Neural cell (in vitro differentiated cells): Measurements from ENCODE around the gene DCBLD1. TPM values are rescaled to one million over a fixed set of nuclear protein-coding genes. Genes with fewer than 3 reads are reported as not detected.

ENCODE experiments used
- H2AFZ ChIP-seq: fragments of 200-600, 300-800 bp; sonication (generic), shearing (Covaris generic); 2 replicates; pipeline ENCODE4 v1.6.0; 2014; ENCODE audit warnings: low read depth, mild to moderate bottlenecking, antibody characterized with exemption, low read length, moderate library complexity
- H3F3A ChIP-seq: fragments of 200-600 bp; shearing (Covaris generic); 2 replicates; pipeline ENCODE4 v1.6.1; 2016; ENCODE audit warnings: mild to moderate bottlenecking, moderate library complexity, mixed read lengths, antibody characterized with exemption, low read length; ENCODE audit not compliant: insufficient read depth, poor library complexity, severe bottlenecking
- H3K27ac ChIP-seq: fragments of 200-600, 300-800 bp; sonication (generic), shearing (Covaris generic); 2 replicates; pipeline ENCODE4 v1.5.1; 2014; ENCODE audit warnings: mild to moderate bottlenecking, low read length, moderate library complexity
- H3K27me3 ChIP-seq: fragments of 300-800, 200-600 bp; sonication (generic), shearing (Covaris generic); 2 replicates; pipeline ENCODE4 v1.6.0; 2014; ENCODE audit warnings: mild to moderate bottlenecking, low read depth, low read length, moderate library complexity; ENCODE audit not compliant: insufficient read depth
- H3K36me3 ChIP-seq: fragments of 300-800, 200-600 bp; sonication (generic), shearing (Covaris generic); 2 replicates; pipeline ENCODE4 v1.5.1; 2014; ENCODE audit warnings: mild to moderate bottlenecking, antibody characterized with exemption, low read length, moderate library complexity; ENCODE audit not compliant: insufficient read depth
- H3K4me2 ChIP-seq: fragments of 300-800, 200-600 bp; sonication (generic), shearing (Covaris generic); 2 replicates; pipeline ENCODE4 v1.6.0; 2014; ENCODE audit warnings: mild to moderate bottlenecking, low read length
- H3K4me3 ChIP-seq: fragments of 300-800, 200-600 bp; sonication (generic), shearing (Covaris generic); 2 replicates; pipeline ENCODE4 v1.5.1; 2014; ENCODE audit warnings: mild to moderate bottlenecking, low read length, moderate library complexity
- H3K79me2 ChIP-seq: fragments of 200-600 bp; shearing (Covaris generic); replicated peaks from 2 replicates; pipeline ENCODE4 v1.6.0; 2014; ENCODE audit warnings: mild to moderate bottlenecking, low read length, moderate library complexity; ENCODE audit not compliant: insufficient read depth
- H3K9ac ChIP-seq: fragments of 300-800, 200-600 bp; sonication (generic), shearing (Covaris generic); 2 replicates; pipeline ENCODE4 v1.6.1; 2016; ENCODE audit warnings: mild to moderate bottlenecking, low read length, mixed read lengths
- H3K9me2 ChIP-seq: fragments of 200-600 bp; shearing (Covaris generic); 2 replicates; pipeline ENCODE4 v1.6.1; 2016; ENCODE audit warnings: mild to moderate bottlenecking, low read length, mixed read lengths; ENCODE audit not compliant: insufficient read depth
- H3K9me3 ChIP-seq: fragments of 200-600, 300-800 bp; sonication (generic), shearing (Covaris generic); 2 replicates; pipeline ENCODE4 v1.6.1; 2016; ENCODE audit warnings: mild to moderate bottlenecking, mixed run types, low read length, moderate library complexity, mixed read lengths
- H4K20me1 ChIP-seq: fragments of 200-600 bp; shearing (Covaris generic); 2 replicates; pipeline ENCODE4 v1.6.1; 2016; ENCODE audit warnings: mild to moderate bottlenecking, mixed run types; ENCODE audit not compliant: insufficient read depth
- CTCF ChIP-seq: fragments of 450-650 bp; IDR thresholded peaks from 2 replicates; pipeline ENCODE4 v1.5.1; 2014; ENCODE audit warnings: antibody characterized with exemption, mild to moderate bottlenecking, moderate library complexity; ENCODE audit not compliant: poor library complexity, severe bottlenecking
- EP300 ChIP-seq: fragments of 450-650 bp; conservative IDR thresholded peaks from 2 replicates; pipeline ENCODE4 v1.6.1; 2014; ENCODE audit warnings: antibody characterized with exemption, mild to moderate bottlenecking, moderate library complexity; ENCODE audit not compliant: poor library complexity, severe bottlenecking
- EZH2 ChIP-seq: fragments of 200-600, 300-800 bp; shearing (Covaris generic), sonication (generic); IDR thresholded peaks from 2 replicates; pipeline ENCODE4 v1.6.1; 2014; ENCODE audit warnings: antibody characterized with exemption, low read length, borderline replicate concordance, mild to moderate bottlenecking; ENCODE audit not compliant: insufficient read depth, poor library complexity, severe bottlenecking
- MXI1 ChIP-seq: fragments of 450-650 bp; conservative IDR thresholded peaks from 2 replicates; pipeline ENCODE4 v1.6.1; 2014; ENCODE audit warnings: antibody characterized with exemption, mild to moderate bottlenecking; ENCODE audit not compliant: poor library complexity, severe bottlenecking
- POLR2AphosphoS5 ChIP-seq: IDR thresholded peaks from 2 replicates; pipeline ENCODE4 v1.6.1; 2012
- RAD21 ChIP-seq: fragments of 450-650 bp; conservative IDR thresholded peaks from 2 replicates; pipeline ENCODE4 v1.6.1; 2014; ENCODE audit warnings: antibody characterized with exemption, mild to moderate bottlenecking, moderate library complexity
- SMC3 ChIP-seq: fragments of 450-650 bp; conservative IDR thresholded peaks from 2 replicates; pipeline ENCODE4 v1.6.1; 2014; ENCODE audit warnings: antibody characterized with exemption, mild to moderate bottlenecking, moderate library complexity; ENCODE audit not compliant: poor library complexity
- TAF1 ChIP-seq: IDR thresholded peaks from 2 replicates; pipeline ENCODE4 v1.6.1; 2012; ENCODE audit warnings: low read depth
- polyA plus RNA-seq: library from polyadenylated mRNA; depleted of rRNA; stranded (reverse); fragments of >200 nt; gene quantifications from 2 replicates; pipeline ENCODE4 v1.2.3, GENCODE V29; 2014
- TF ChIP-seq, protein P1 (sequence below): IDR thresholded peaks from 2 replicates; pipeline ENCODE4 v1.6.1; 2012; ENCODE audit warnings: borderline replicate concordance

Gene DCBLD1
- polyA plus RNA-seq, 1 donor from 2014 or later = 11.4 TPM

DNA sequence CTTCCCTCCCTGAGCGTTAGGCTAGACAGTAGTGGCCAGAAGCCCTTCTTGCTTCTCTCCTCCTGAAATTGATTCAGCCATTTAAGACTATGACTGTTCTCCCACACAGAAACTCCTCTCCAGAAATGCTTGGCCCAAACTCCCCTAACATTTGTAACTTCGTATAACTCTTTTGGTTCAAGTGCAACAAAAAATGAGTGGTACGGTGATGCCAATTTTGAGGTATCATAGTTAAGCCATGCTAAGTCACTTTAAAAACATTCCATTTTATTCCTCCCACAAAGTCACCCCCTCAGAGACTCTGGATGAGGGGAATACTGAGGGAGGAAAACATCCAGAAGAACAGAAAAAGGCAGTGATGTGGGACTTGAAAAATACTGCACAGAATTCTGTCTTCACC, 35.6 kb upstream of the DCBLD1 start:
- Histone ChIP-seq H3K4me3 (no peak overlapping the region), H4K20me1 (no peaks in the 10 kb centered on the region), H3K4me2 (no peak overlapping the region), H3K9me3 (no peaks in the 10 kb centered on the region), H3F3A (no peaks in the 10 kb centered on the region), H3K27ac (no peak overlapping the region), H2AFZ (no peak overlapping the region), H3K79me2 (no peaks in the 10 kb centered on the region), H3K27me3 (no peaks in the 10 kb centered on the region), H3K9ac (no peak overlapping the region), H3K9me2 (no peaks in the 10 kb centered on the region), H3K36me3 (no peaks in the 10 kb centered on the region)
- TF ChIP-seq RAD21 (no peak), TAF1 (no peak), EP300 (no peak), SMC3 (no peak), CTCF (no peak), MXI1 (no peak), POLR2AphosphoS5 (no peak), EZH2 (no peak)
- TF ChIP-seq, protein P1, sequence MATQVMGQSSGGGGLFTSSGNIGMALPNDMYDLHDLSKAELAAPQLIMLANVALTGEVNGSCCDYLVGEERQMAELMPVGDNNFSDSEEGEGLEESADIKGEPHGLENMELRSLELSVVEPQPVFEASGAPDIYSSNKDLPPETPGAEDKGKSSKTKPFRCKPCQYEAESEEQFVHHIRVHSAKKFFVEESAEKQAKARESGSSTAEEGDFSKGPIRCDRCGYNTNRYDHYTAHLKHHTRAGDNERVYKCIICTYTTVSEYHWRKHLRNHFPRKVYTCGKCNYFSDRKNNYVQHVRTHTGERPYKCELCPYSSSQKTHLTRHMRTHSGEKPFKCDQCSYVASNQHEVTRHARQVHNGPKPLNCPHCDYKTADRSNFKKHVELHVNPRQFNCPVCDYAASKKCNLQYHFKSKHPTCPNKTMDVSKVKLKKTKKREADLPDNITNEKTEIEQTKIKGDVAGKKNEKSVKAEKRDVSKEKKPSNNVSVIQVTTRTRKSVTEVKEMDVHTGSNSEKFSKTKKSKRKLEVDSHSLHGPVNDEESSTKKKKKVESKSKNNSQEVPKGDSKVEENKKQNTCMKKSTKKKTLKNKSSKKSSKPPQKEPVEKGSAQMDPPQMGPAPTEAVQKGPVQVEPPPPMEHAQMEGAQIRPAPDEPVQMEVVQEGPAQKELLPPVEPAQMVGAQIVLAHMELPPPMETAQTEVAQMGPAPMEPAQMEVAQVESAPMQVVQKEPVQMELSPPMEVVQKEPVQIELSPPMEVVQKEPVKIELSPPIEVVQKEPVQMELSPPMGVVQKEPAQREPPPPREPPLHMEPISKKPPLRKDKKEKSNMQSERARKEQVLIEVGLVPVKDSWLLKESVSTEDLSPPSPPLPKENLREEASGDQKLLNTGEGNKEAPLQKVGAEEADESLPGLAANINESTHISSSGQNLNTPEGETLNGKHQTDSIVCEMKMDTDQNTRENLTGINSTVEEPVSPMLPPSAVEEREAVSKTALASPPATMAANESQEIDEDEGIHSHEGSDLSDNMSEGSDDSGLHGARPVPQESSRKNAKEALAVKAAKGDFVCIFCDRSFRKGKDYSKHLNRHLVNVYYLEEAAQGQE = no peak

- Histone ChIP-seq H3K9me2 (no peaks in the 10 kb centered on the region), H3K4me2 (no peak overlapping the region), H3F3A (no peaks in the 10 kb centered on the region), H3K79me2 (no peaks in the 10 kb centered on the region), H3K4me3 (no peak overlapping the region), H2AFZ (no peak overlapping the region), H3K9me3 (no peaks in the 10 kb centered on the region), H3K27me3 (no peaks in the 10 kb centered on the region), H3K36me3 (no peaks in the 10 kb centered on the region), H3K27ac (no peak overlapping the region), H4K20me1 (no peaks in the 10 kb centered on the region), H3K9ac (no peak overlapping the region)
- TF ChIP-seq RAD21 (no peak), TAF1 (no peak), MXI1 (no peak), CTCF (no peak), EP300 (no peak), EZH2 (no peak), POLR2AphosphoS5 (no peak), SMC3 (no peak)
- TF ChIP-seq, protein P1 = no peak
These were observed 34.5 kb upstream of the DCBLD1 start for GRCh38 chr6:117448011-117448410.
